Kidney epithelial cell (primary cell): ENCODE data around the gene GPX3. TPM values are rescaled to one million over a fixed set of nuclear protein-coding genes. Genes with fewer than 3 reads are reported as not detected.

Experiments used
- DNase-seq: peaks from one replicate; pipeline ENCODE4 v3.0.0-alpha.2; 2010; ENCODE audit warnings: low read depth
- H3K27me3 ChIP-seq: 2 replicates; pipeline ENCODE4 v1.6.0; 2011; ENCODE audit warnings: low read length; ENCODE audit not compliant: control insufficient read depth, insufficient read depth
- H3K36me3 ChIP-seq: 2 replicates; pipeline ENCODE4 v1.5.1; 2011; ENCODE audit warnings: low read length; ENCODE audit not compliant: control insufficient read depth, insufficient read depth
- H3K4me3 ChIP-seq: 2 replicates; pipeline ENCODE4 v1.5.1; 2011; ENCODE audit warnings: low read depth, mild to moderate bottlenecking, control low read depth, low read length
- total RNA-seq: library from RNA; depleted of rRNA; stranded (reverse); fragments of >200 nt; gene quantifications from 2 replicates; pipeline ENCODE4 v1.2.3, GENCODE V29; 2015
- TF ChIP-seq, protein P1 (sequence below): IDR thresholded peaks from 2 replicates; pipeline ENCODE4 v1.5.1; 2011; ENCODE audit warnings: mild to moderate bottlenecking, moderate library complexity, low read length, control low read depth, inconsistent platforms; ENCODE audit not compliant: insufficient read depth, poor library complexity, severe bottlenecking

Gene GPX3
- total RNA-seq, 1 donor from 2014 or later, result 6.3 TPM

DNA sequence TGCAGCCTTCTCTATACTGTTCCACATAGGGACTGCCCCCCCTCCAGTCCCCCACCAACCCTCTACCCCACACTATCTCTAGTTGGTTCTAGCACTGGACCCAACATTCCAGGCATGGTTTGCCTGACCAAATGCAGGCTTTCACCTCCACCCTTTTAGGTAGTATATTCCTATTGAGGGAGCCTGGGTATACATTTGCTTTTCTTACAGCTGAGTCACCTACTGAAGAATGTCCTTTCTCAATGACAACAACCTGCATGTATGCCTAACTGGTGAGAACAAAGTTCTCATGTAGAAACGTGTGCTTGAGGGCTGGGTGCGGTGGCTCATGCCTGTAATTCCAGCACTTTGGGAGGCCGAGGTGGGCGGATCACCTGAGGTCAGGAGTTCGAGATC lies 52.2 kb downstream of the GPX3 start:
- Histone ChIP-seq H3K27me3 (no peaks in the 10 kb centered on the region), H3K36me3 (peaks cover 4% of the 10 kb centered on the region), H3K4me3 (no peak overlapping the region)
- DNase-seq, result peak; percentile 96
- TF ChIP-seq, protein P1, sequence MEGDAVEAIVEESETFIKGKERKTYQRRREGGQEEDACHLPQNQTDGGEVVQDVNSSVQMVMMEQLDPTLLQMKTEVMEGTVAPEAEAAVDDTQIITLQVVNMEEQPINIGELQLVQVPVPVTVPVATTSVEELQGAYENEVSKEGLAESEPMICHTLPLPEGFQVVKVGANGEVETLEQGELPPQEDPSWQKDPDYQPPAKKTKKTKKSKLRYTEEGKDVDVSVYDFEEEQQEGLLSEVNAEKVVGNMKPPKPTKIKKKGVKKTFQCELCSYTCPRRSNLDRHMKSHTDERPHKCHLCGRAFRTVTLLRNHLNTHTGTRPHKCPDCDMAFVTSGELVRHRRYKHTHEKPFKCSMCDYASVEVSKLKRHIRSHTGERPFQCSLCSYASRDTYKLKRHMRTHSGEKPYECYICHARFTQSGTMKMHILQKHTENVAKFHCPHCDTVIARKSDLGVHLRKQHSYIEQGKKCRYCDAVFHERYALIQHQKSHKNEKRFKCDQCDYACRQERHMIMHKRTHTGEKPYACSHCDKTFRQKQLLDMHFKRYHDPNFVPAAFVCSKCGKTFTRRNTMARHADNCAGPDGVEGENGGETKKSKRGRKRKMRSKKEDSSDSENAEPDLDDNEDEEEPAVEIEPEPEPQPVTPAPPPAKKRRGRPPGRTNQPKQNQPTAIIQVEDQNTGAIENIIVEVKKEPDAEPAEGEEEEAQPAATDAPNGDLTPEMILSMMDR, result no peak

- TF ChIP-seq, protein P1, result no peak
- Histone ChIP-seq H3K36me3 (peaks cover 4% of the 10 kb centered on the region), H3K27me3 (no peaks in the 10 kb centered on the region), H3K4me3 (no peak overlapping the region)
- no peak for DNase-seq
Measured at GRCh38 chr5:151073280-151073679, 52.9 kb downstream of the GPX3 start.

GRCh38 chr5:151074557-151074956 lies 54.2 kb downstream of the GPX3 start:
- DNase-seq, result no peak
- Histone ChIP-seq H3K36me3 (peaks cover 4% of the 10 kb centered on the region), H3K4me3 (no peak overlapping the region), H3K27me3 (no peaks in the 10 kb centered on the region)
- TF ChIP-seq, protein P1, result no peak

DNA sequence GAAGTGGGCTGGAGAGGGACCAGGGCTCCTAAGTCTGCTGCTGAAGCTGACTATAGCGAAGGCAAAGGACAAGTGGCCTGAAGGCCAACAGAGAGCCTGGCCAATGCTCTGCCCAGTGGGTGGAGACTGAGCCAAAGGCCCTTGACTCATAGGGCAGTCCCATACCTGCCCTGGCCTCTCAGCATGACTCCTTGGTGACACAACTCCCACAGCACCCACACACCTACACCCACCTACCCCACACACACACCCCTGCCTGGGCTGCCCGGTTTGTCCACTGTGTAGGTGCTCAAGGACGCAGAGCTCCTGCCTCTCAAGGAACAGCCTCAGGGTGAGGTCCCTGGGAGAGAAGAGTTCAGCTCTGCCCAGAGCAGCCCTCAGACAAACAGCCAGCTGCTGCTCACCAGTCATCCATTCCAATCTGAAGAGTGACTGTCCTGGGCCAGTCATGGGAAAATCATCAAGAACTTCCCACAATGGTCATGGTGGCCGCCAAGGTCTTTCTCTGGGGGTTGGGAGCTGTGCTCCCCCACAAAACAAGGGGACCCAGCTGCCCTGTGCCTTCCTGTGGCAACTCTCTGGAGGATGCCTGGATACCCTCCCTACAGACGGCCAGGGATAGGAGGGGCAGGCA lies 55.4 kb downstream of the GPX3 start:
- Histone ChIP-seq H3K27me3 (no peaks in the 10 kb centered on the region), H3K4me3 (no peak overlapping the region), H3K36me3 (peaks cover 2% of the 10 kb centered on the region)
- no peak for DNase-seq
- TF ChIP-seq, protein P1, result no peak

GRCh38 chr5:151076616-151077015 lies 56.2 kb downstream of the GPX3 start:
- peaks cover 2% of the 10 kb centered on the region for H3K36me3 ChIP-seq
- no peak for DNase-seq
- TF ChIP-seq, protein P1, result no peak
- H3K27me3 ChIP-seq, result no peaks in the 10 kb centered on the region
- no peak overlapping the region for H3K4me3 ChIP-seq

GRCh38 chr5:151077419-151077818 lies 57.0 kb downstream of the GPX3 start:
- no peaks in the 10 kb centered on the region for H3K27me3 ChIP-seq
- no peak for DNase-seq
- H3K36me3 ChIP-seq, result peaks cover 2% of the 10 kb centered on the region
- no peak overlapping the region for H3K4me3 ChIP-seq
- TF ChIP-seq, protein P1, result no peak
